IMR-90 (cell line): Measurements from ENCODE around the gene TMEM179. TPM values are rescaled to one million over a fixed set of nuclear protein-coding genes. Genes with fewer than 3 reads are reported as not detected.

Source experiments
- ATAC-seq: fragments of 200-7000 bp; cut with Tn5 transposase; 2 replicates; pipeline ENCODE4 v1.9.1; 2020; ENCODE audit warnings: low read depth, mild to moderate bottlenecking, moderate library complexity
- BruUV-seq: library from RNA; stranded (reverse); fragments of 400-500 nt; replicated peaks from 2 replicates; lab custom pipeline; 2021; lab: Mats Ljungman, UMichigan
- CTCF ChIA-PET: fragments of 300-600 bp; formaldehyde crosslinking; extraction: SDS; loops from one replicate; lab custom pipeline; 2021; ENCODE audit warnings: antibody characterized with exemption; lab: Yijun Ruan, JAX
- POLR2A ChIA-PET: fragments of 300-600 bp; sonication (Branson Sonifier 250); formaldehyde crosslinking; loops from one replicate; lab custom pipeline; 2022; ENCODE audit warnings: antibody characterized with exemption; ENCODE audit not compliant: unreplicated experiment; lab: Charles Lee
- DNase-seq: peaks from one replicate; pipeline ENCODE4 v3.0.0; 2013
- H2AFZ ChIP-seq: replicated peaks from 2 replicates; pipeline ENCODE3; 2013; ENCODE audit warnings: low read length, mild to moderate bottlenecking; ENCODE audit not compliant: poor library complexity
- H2AK5ac ChIP-seq: 2 replicates; pipeline ENCODE4 v1.6.1; 2013; ENCODE audit warnings: low read depth, low read length, inconsistent platforms
- H2AK9ac ChIP-seq: replicated peaks from 2 replicates; pipeline ENCODE3; 2013; ENCODE audit warnings: mild to moderate bottlenecking, low read depth, low read length, moderate library complexity; ENCODE audit not compliant: poor library complexity
- H2BK120ac ChIP-seq: 2 replicates; pipeline ENCODE4 v1.6.1; 2013; ENCODE audit warnings: low read depth, low read length, inconsistent platforms
- H2BK15ac ChIP-seq: 3 replicates; pipeline ENCODE4 v1.6.1; 2013; ENCODE audit warnings: low read depth, low read length, inconsistent platforms
- H2BK20ac ChIP-seq: 2 replicates; pipeline ENCODE4 v1.6.1; 2013; ENCODE audit warnings: low read depth, mild to moderate bottlenecking, inconsistent platforms, low read length, moderate library complexity
- H2BK5ac ChIP-seq: 2 replicates; pipeline ENCODE4 v1.6.1; 2013; ENCODE audit warnings: mild to moderate bottlenecking, low read depth, low read length, inconsistent platforms; ENCODE audit not compliant: poor library complexity, severe bottlenecking
- H3K14ac ChIP-seq: replicated peaks from 2 replicates; pipeline ENCODE4 v1.6.1; 2013; ENCODE audit warnings: low read depth, low read length, inconsistent platforms
- H3K18ac ChIP-seq: 2 replicates; pipeline ENCODE4 v1.6.1; 2013; ENCODE audit warnings: low read depth, low read length, control low read depth
- H3K23ac ChIP-seq: 2 replicates; pipeline ENCODE4 v1.6.1; 2013; ENCODE audit warnings: low read depth, low read length, inconsistent platforms
- H3K27ac ChIP-seq: 2 replicates; pipeline ENCODE4 v1.5.1; 2013; ENCODE audit warnings: mild to moderate bottlenecking, control low read depth, low read length; ENCODE audit not compliant: insufficient read depth
- H3K27me3 ChIP-seq: 2 replicates; pipeline ENCODE4 v1.6.1; 2013; ENCODE audit warnings: low read length; ENCODE audit not compliant: control insufficient read depth, insufficient read depth
- H3K36me3 ChIP-seq: 2 replicates; pipeline ENCODE4 v1.6.1; 2013; ENCODE audit warnings: low read length, mixed read lengths; ENCODE audit not compliant: control insufficient read depth, insufficient read depth
- H3K4ac ChIP-seq: 2 replicates; pipeline ENCODE4 v1.6.1; 2013; ENCODE audit warnings: low read depth, low read length, inconsistent platforms
- H3K4me1 ChIP-seq: 2 replicates; pipeline ENCODE4 v1.6.1; 2013; ENCODE audit warnings: low read length, mixed read lengths; ENCODE audit not compliant: control insufficient read depth, insufficient read depth
- H3K4me2 ChIP-seq: 2 replicates; pipeline ENCODE4 v1.6.1; 2013; ENCODE audit warnings: low read depth, mild to moderate bottlenecking, control low read depth, low read length, moderate library complexity
- H3K4me3 ChIP-seq: 2 replicates; pipeline ENCODE4 v1.5.1; 2013; ENCODE audit warnings: low read depth, mild to moderate bottlenecking, control low read depth, low read length, moderate library complexity; ENCODE audit not compliant: insufficient read depth
- H3K56ac ChIP-seq: 2 replicates; pipeline ENCODE4 v1.6.1; 2013; ENCODE audit warnings: low read length, inconsistent platforms; ENCODE audit not compliant: insufficient read depth; ENCODE audit errors: extremely low read depth
- H3K79me1 ChIP-seq, 2 experiments: 2 replicates each; pipeline ENCODE4 v1.6.1; 2013; ENCODE audit warnings: low read length in 2 of 2, inconsistent platforms in 1 of 2, low read depth in 1 of 2
- H3K9ac ChIP-seq: 2 replicates; pipeline ENCODE4 v1.6.1; 2013; ENCODE audit warnings: low read depth, low read length, control low read depth
- H3K9me1 ChIP-seq: 2 replicates; pipeline ENCODE4 v1.6.1; 2013; ENCODE audit warnings: low read length, inconsistent platforms; ENCODE audit not compliant: insufficient read depth
- H3K9me3 ChIP-seq: 2 replicates; pipeline ENCODE4 v1.6.1; 2013; ENCODE audit warnings: low read length; ENCODE audit not compliant: control insufficient read depth, insufficient read depth
- H4K20me1 ChIP-seq: 2 replicates; pipeline ENCODE4 v1.6.1; 2013; ENCODE audit warnings: low read length, inconsistent platforms; ENCODE audit not compliant: insufficient read depth
- H4K5ac ChIP-seq: 2 replicates; pipeline ENCODE4 v1.6.1; 2013; ENCODE audit warnings: mild to moderate bottlenecking, low read depth, low read length, control low read depth
- H4K8ac ChIP-seq, 2 experiments: 2 replicates each; pipeline ENCODE4 v1.6.1; 2013; ENCODE audit warnings: low read depth in 2 of 2, low read length in 2 of 2, control low read depth in 1 of 2, inconsistent platforms in 1 of 2
- H4K91ac ChIP-seq: 2 replicates; pipeline ENCODE4 v1.6.1; 2013; ENCODE audit warnings: low read depth, low read length, inconsistent platforms; ENCODE audit not compliant: insufficient read depth
- BHLHE40 ChIP-seq: fragments of 150-350 bp; IDR thresholded peaks from 2 replicates; pipeline ENCODE4 v1.6.1; 2016; ENCODE audit warnings: mild to moderate bottlenecking, low read depth, low read length
- CTCF ChIP-seq: conservative IDR thresholded peaks from 2 replicates; pipeline ENCODE4 v1.5.1; 2012; ENCODE audit warnings: mild to moderate bottlenecking, low read depth, low read length, improper control_type of control experiment
- ELK1 ChIP-seq: fragments of 150-350 bp; IDR thresholded peaks from 2 replicates; pipeline ENCODE4 v1.6.1; 2016; ENCODE audit warnings: low read depth, mild to moderate bottlenecking, low read length, moderate library complexity, borderline replicate concordance
- MAFK ChIP-seq: IDR thresholded peaks from 2 replicates; pipeline ENCODE4 v1.6.1; 2012; ENCODE audit warnings: low read depth, low read length, improper control_type of control experiment
- NFE2L2 ChIP-seq: fragments of 150-350 bp; IDR thresholded peaks from 2 replicates; pipeline ENCODE4 v1.6.1; 2016; ENCODE audit warnings: low read depth, mild to moderate bottlenecking, low read length
- POLR2A ChIP-seq: IDR thresholded peaks from 2 replicates; pipeline ENCODE4 v1.6.1; 2012; ENCODE audit warnings: mild to moderate bottlenecking, low read depth, low read length
- RAD21 ChIP-seq: IDR thresholded peaks from 2 replicates; pipeline ENCODE4 v1.6.1; 2012; ENCODE audit warnings: low read length, improper control_type of control experiment
- RFX5 ChIP-seq: IDR thresholded peaks from 2 replicates; pipeline ENCODE4 v1.8.0; 2012; ENCODE audit warnings: low read depth, mild to moderate bottlenecking, low read length, moderate library complexity
- SMC3 ChIP-seq: fragments of 150-350 bp; IDR thresholded peaks from 2 replicates; pipeline ENCODE4 v1.6.1; 2016; ENCODE audit warnings: low read depth, mild to moderate bottlenecking, antibody characterized with exemption, low read length, moderate library complexity
- USF2 ChIP-seq: fragments of 150-350 bp; IDR thresholded peaks from 2 replicates; pipeline ENCODE4 v1.6.1; 2017; ENCODE audit warnings: mild to moderate bottlenecking, antibody characterized with exemption, low read length, low read depth
- WGBS, 2 experiments: methylation state at CpG; one replicate each; pipeline versions ENCODE4 v1.1.5 to v1.1.7; 2013; ENCODE audit warnings: missing lambda C conversion rate in 2 of 2; ENCODE audit not compliant: insufficient read length in 1 of 2; ENCODE audit errors: extremely low coverage in 2 of 2; 5-methylcytosine and 5-hydroxymethylcytosine counted together
- dilution Hi-C: fragments of 300-500 bp; cut with HindIII; formaldehyde crosslinking; loops from one replicate; pipeline ENCODE4 v1.14.3; 2018; ENCODE audit warnings: low sequenced_read_pairs; ENCODE audit not compliant: unreplicated experiment
- in situ Hi-C: fragments of 300-500 bp; cut with MboI; formaldehyde crosslinking; loops from 3 replicates; pipeline ENCODE4 v1.14.3; 2019; ENCODE audit warnings: low sequenced_read_pairs, inconsistent platforms, mixed read lengths
- intact Hi-C: fragments of 100-400 bp; cut with micrococcal nuclease; formaldehyde crosslinking; loops from 2 replicates; pipeline ENCODE4 v1.10.0; 2022
- polyA plus RNA-seq, 3 experiments: library from polyadenylated mRNA; depleted of rRNA; stranded (reverse); fragments of >200 nt; gene quantifications; 2 replicates each; pipeline ENCODE4 v1.2.3, GENCODE V29; 2012; ENCODE audit warnings: low replicate concordance in 1 of 3
- total RNA-seq: library from RNA; depleted of rRNA; stranded (reverse); fragments of >200 nt; gene quantifications from 2 replicates; pipeline ENCODE4 v1.2.3, GENCODE V29; 2012

TMEM179 gene
- total and polyA plus RNA-seq, 2 of the 4 experiments (the other 2 are of a cell fraction), result not detected

- Histone ChIP-seq H4K91ac (no peak overlapping the region), H2AFZ (peak overlapping the region; percentile 84), H2BK15ac (no peak overlapping the region), H2BK20ac (no peak overlapping the region), H2AK9ac (peak overlapping the region; percentile 37), H3K4me3 (no peak overlapping the region), H3K9me3 (no peaks in the 10 kb centered on the region), H3K56ac (no peak overlapping the region), H3K4me1 (no peaks in the 10 kb centered on the region), H3K27ac (no peak overlapping the region), H3K9ac (no peak overlapping the region), H3K36me3 (no peaks in the 10 kb centered on the region), H3K27me3 (peaks cover 22% of the 10 kb centered on the region), H3K4ac (no peak overlapping the region), H3K9me1 (no peaks in the 10 kb centered on the region), H4K5ac (no peak overlapping the region), H2BK120ac (no peak overlapping the region), H2AK5ac (no peak overlapping the region), H3K79me1 (no peaks in the 10 kb centered on the region), H3K23ac (no peak overlapping the region), H2BK5ac (no peak overlapping the region), H3K18ac (no peak overlapping the region), H3K4me2 (no peak overlapping the region), H3K14ac (no peak overlapping the region), H4K8ac (no peak overlapping the region), H4K20me1 (no peaks in the 10 kb centered on the region)
- CTCF ChIA-PET, result interaction anchor here (1.0 to 1.2 kb wide), 2 partner anchors 9 to 562 kb away, joined by 3 to 5 read pairs; no protein-coding TSS in a partner anchor
- WGBS, 2 experiments, result no CpG with 5 or more reads among the region's 5 CpGs
- dilution Hi-C loops (no loop called here), intact Hi-C loops (no loop called here), in situ Hi-C loops (loop anchor here (25.0 kb wide), 1 partner anchor 552 kb away; the partner anchor contains the start of gene ASPG)
- POLR2A ChIA-PET, result no interaction called here
- BruUV-seq, result no TSS peak
- TF ChIP-seq SMC3 (no peak), POLR2A (no peak), CTCF (no peak), NFE2L2 (no peak), RFX5 (no peak), BHLHE40 (no peak), ELK1 (no peak), USF2 (no peak), MAFK (no peak), RAD21 (no peak)
- ATAC-seq (no peak), DNase-seq (no peak)
These were observed 34.9 kb upstream of the TMEM179 start for GRCh38 chr14:104639471-104639870.
